ENCODE data around the gene KCNMA1.

The KCNMA1 gene

GRCh38 chr10:77188000-77188395, 449.6 kb downstream of the KCNMA1 start:
- no CpG with 5 or more reads among the region's 1 CpG for WGBS
- H3K4me1 ChIP-seq (ENCODE audit: control insufficient read depth, insufficient read depth, low read depth, low read length) = no peaks in the 10 kb centered on the region

GRCh38 chr10:77187376-77187999, 450.1 kb downstream of the KCNMA1 start:
- Histone ChIP-seq H3K4ac (ENCODE audit: low read depth in 1 of 2, low read length in 2 of 2) (no peak overlapping the region), H3K4me1 (ENCODE audit: control insufficient read depth, insufficient read depth, low read depth, low read length) (no peaks in the 10 kb centered on the region), H3K79me1 (replicated peaks; ENCODE audit: low read length, poor library complexity, severe bottlenecking) (no peaks in the 10 kb centered on the region), H2AK5ac (ENCODE audit: low read length, severe bottlenecking) (no peak overlapping the region), H3K9ac (ENCODE audit: low read length) (no peak overlapping the region), H2BK15ac (ENCODE audit: low read depth, poor library complexity, severe bottlenecking) (no peak overlapping the region), H3K4me2 (ENCODE audit: low read length, poor library complexity, severe bottlenecking) (no peak overlapping the region), H3K36me3 (ENCODE audit: control insufficient read depth in 1 of 2, insufficient read depth in 2 of 2, low read depth in 1 of 2, low read length in 2 of 2) (no peaks in the 10 kb centered on the region), H2BK5ac (ENCODE audit: low read depth, low read length, poor library complexity, severe bottlenecking) (no peak overlapping the region), H3K9me3 (ENCODE audit: control insufficient read depth, low read length) (no peaks in the 10 kb centered on the region), H2BK120ac (ENCODE audit: low read depth, low read length) (no peak overlapping the region), H2BK12ac (ENCODE audit: low read length in 2 of 2) (no peak overlapping the region), H3K18ac (ENCODE audit: low read depth in 1 of 2, low read length in 2 of 2) (peak overlapping the region in 1 of 2 experiments; percentile 52), H3K27me3 (ENCODE audit: control insufficient read depth in 1 of 2, insufficient read depth in 1 of 2, low read length in 2 of 2) (no peaks in the 10 kb centered on the region), H4K91ac (ENCODE audit: low read length) (peak overlapping the region; percentile 78), H3K4me3 (ENCODE audit: insufficient read depth in 1 of 2, low read depth in 1 of 2, low read length in 2 of 2) (no peak overlapping the region), H3K14ac (ENCODE audit: low read length in 2 of 2) (no peak overlapping the region), H2AFZ (ENCODE audit: low read depth, low read length) (no peak overlapping the region), H3K27ac (ENCODE audit: low read length, poor library complexity, severe bottlenecking) (no peak overlapping the region), H4K8ac (ENCODE audit: low read length) (peak overlapping the region; percentile 55), H3K23ac (ENCODE audit: low read length in 2 of 2) (no peak overlapping the region)
- DNase-seq = peak; percentile 66
- 48% methylated on average over 9 of the region's 9 CpGs for WGBS

More at GRCh38 chr10:77188000-77188395, 449.6 kb downstream of the KCNMA1 start:
- Histone ChIP-seq H3K4ac (ENCODE audit: low read depth in 1 of 2, low read length in 2 of 2) (no peak overlapping the region), H3K4me3 (ENCODE audit: insufficient read depth in 1 of 2, low read depth in 1 of 2, low read length in 2 of 2) (no peak overlapping the region), H2AK5ac (ENCODE audit: low read length, severe bottlenecking) (no peak overlapping the region), H2BK120ac (ENCODE audit: low read depth, low read length) (no peak overlapping the region), H2BK5ac (ENCODE audit: low read depth, low read length, poor library complexity, severe bottlenecking) (no peak overlapping the region), H3K27me3 (ENCODE audit: control insufficient read depth in 1 of 2, insufficient read depth in 1 of 2, low read length in 2 of 2) (no peaks in the 10 kb centered on the region), H3K4me2 (ENCODE audit: low read length, poor library complexity, severe bottlenecking) (no peak overlapping the region), H2AFZ (ENCODE audit: low read depth, low read length) (no peak overlapping the region), H2BK12ac (ENCODE audit: low read length in 2 of 2) (no peak overlapping the region), H3K36me3 (ENCODE audit: control insufficient read depth in 1 of 2, insufficient read depth in 2 of 2, low read depth in 1 of 2, low read length in 2 of 2) (no peaks in the 10 kb centered on the region), H3K27ac (ENCODE audit: low read length, poor library complexity, severe bottlenecking) (no peak overlapping the region), H3K14ac (ENCODE audit: low read length in 2 of 2) (no peak overlapping the region), H4K91ac (ENCODE audit: low read length) (no peak overlapping the region), H3K9ac (ENCODE audit: low read length) (no peak overlapping the region), H3K18ac (ENCODE audit: low read depth in 1 of 2, low read length in 2 of 2) (no peak overlapping the region), H2BK15ac (ENCODE audit: low read depth, poor library complexity, severe bottlenecking) (no peak overlapping the region), H3K79me1 (replicated peaks; ENCODE audit: low read length, poor library complexity, severe bottlenecking) (no peaks in the 10 kb centered on the region), H4K8ac (ENCODE audit: low read length) (no peak overlapping the region), H3K9me3 (ENCODE audit: control insufficient read depth, low read length) (no peaks in the 10 kb centered on the region), H3K23ac (ENCODE audit: low read length in 2 of 2) (no peak overlapping the region)
- no peak for DNase-seq

GRCh38 chr10:77186936-77187335, 450.7 kb downstream of the KCNMA1 start:
- Histone ChIP-seq H3K4me2 (ENCODE audit: low read length, poor library complexity, severe bottlenecking) (no peak overlapping the region), H3K4ac (ENCODE audit: low read depth in 1 of 2, low read length in 2 of 2) (no peak overlapping the region), H3K14ac (ENCODE audit: low read length in 2 of 2) (no peak overlapping the region), H3K36me3 (ENCODE audit: control insufficient read depth in 1 of 2, insufficient read depth in 2 of 2, low read depth in 1 of 2, low read length in 2 of 2) (no peaks in the 10 kb centered on the region), H3K18ac (ENCODE audit: low read depth in 1 of 2, low read length in 2 of 2) (peak overlapping the region in 1 of 2 experiments; percentile 52), H2BK15ac (ENCODE audit: low read depth, poor library complexity, severe bottlenecking) (no peak overlapping the region), H3K79me1 (replicated peaks; ENCODE audit: low read length, poor library complexity, severe bottlenecking) (no peaks in the 10 kb centered on the region), H3K23ac (ENCODE audit: low read length in 2 of 2) (no peak overlapping the region), H4K8ac (ENCODE audit: low read length) (peak overlapping the region; percentile 55), H2BK12ac (ENCODE audit: low read length in 2 of 2) (no peak overlapping the region), H2AFZ (ENCODE audit: low read depth, low read length) (no peak overlapping the region), H3K27me3 (ENCODE audit: control insufficient read depth in 1 of 2, insufficient read depth in 1 of 2, low read length in 2 of 2) (no peaks in the 10 kb centered on the region), H3K4me1 (ENCODE audit: control insufficient read depth, insufficient read depth, low read depth, low read length) (no peaks in the 10 kb centered on the region), H3K9me3 (ENCODE audit: control insufficient read depth, low read length) (no peaks in the 10 kb centered on the region), H4K91ac (ENCODE audit: low read length) (peak overlapping the region; percentile 78), H2BK120ac (ENCODE audit: low read depth, low read length) (peak overlapping the region; percentile 62), H2BK5ac (ENCODE audit: low read depth, low read length, poor library complexity, severe bottlenecking) (no peak overlapping the region), H3K27ac (ENCODE audit: low read length, poor library complexity, severe bottlenecking) (no peak overlapping the region), H3K4me3 (ENCODE audit: insufficient read depth in 1 of 2, low read depth in 1 of 2, low read length in 2 of 2) (no peak overlapping the region), H2AK5ac (ENCODE audit: low read length, severe bottlenecking) (no peak overlapping the region), H3K9ac (ENCODE audit: low read length) (no peak overlapping the region)
- peak; percentile 46 for DNase-seq
- 49% methylated on average over 3 of the region's 3 CpGs for WGBS

- no peak overlapping the region for H4K8ac ChIP-seq (ENCODE audit: low read length)
- H3K18ac ChIP-seq (ENCODE audit: low read depth in 1 of 2, low read length in 2 of 2) = peak overlapping the region in 1 of 2 experiments; percentile 41
- H2BK12ac ChIP-seq (ENCODE audit: low read length in 2 of 2) = peak overlapping the region; percentile 49 to 74
- no peak overlapping the region for H3K4me2 ChIP-seq (ENCODE audit: low read length, poor library complexity, severe bottlenecking)
- H3K9ac ChIP-seq (ENCODE audit: low read length) = no peak overlapping the region
- no peaks in the 10 kb centered on the region for H3K79me1 ChIP-seq (replicated peaks; ENCODE audit: low read length, poor library complexity, severe bottlenecking)
- no peak overlapping the region for H2AK5ac ChIP-seq (ENCODE audit: low read length, severe bottlenecking)
- no peak overlapping the region for H3K14ac ChIP-seq (ENCODE audit: low read length in 2 of 2)
- H2AFZ ChIP-seq (ENCODE audit: low read depth, low read length) = no peak overlapping the region
- no peak overlapping the region for H3K4me3 ChIP-seq (ENCODE audit: insufficient read depth in 1 of 2, low read depth in 1 of 2, low read length in 2 of 2)
- no peaks in the 10 kb centered on the region for H3K36me3 ChIP-seq (ENCODE audit: control insufficient read depth in 1 of 2, insufficient read depth in 2 of 2, low read depth in 1 of 2, low read length in 2 of 2)
- no peak overlapping the region for H3K4ac ChIP-seq (ENCODE audit: low read depth in 1 of 2, low read length in 2 of 2)
- 67% methylated on average over 2 of the region's 2 CpGs for WGBS
- DNase-seq = no peak
- H2BK15ac ChIP-seq (ENCODE audit: low read depth, poor library complexity, severe bottlenecking) = no peak overlapping the region
- H3K23ac ChIP-seq (ENCODE audit: low read length in 2 of 2) = no peak overlapping the region
- H3K27me3 ChIP-seq (ENCODE audit: control insufficient read depth in 1 of 2, insufficient read depth in 1 of 2, low read length in 2 of 2) = no peaks in the 10 kb centered on the region
- H3K27ac ChIP-seq (ENCODE audit: low read length, poor library complexity, severe bottlenecking) = no peak overlapping the region
- H4K91ac ChIP-seq (ENCODE audit: low read length) = no peak overlapping the region
- H3K9me3 ChIP-seq (ENCODE audit: control insufficient read depth, low read length) = no peaks in the 10 kb centered on the region
- H2BK5ac ChIP-seq (ENCODE audit: low read depth, low read length, poor library complexity, severe bottlenecking) = no peak overlapping the region
- peaks cover 2% of the 10 kb centered on the region for H3K4me1 ChIP-seq (ENCODE audit: control insufficient read depth, insufficient read depth, low read depth, low read length)
- no peak overlapping the region for H2BK120ac ChIP-seq (ENCODE audit: low read depth, low read length)
These were observed 451.9 kb downstream of the KCNMA1 start for GRCh38 chr10:77185696-77186095.

Data from mesenchymal stem cell (in vitro differentiated cells and primary cell).